Left kidney (tissue), 8 donors: ENCODE results near the gene CCDC6. TPM values are rescaled to one million over a fixed set of nuclear protein-coding genes. Genes with fewer than 3 reads are reported as not detected.
"Not testable (repeated sequence)": the region's sequence is repeated elsewhere in the genome, so short reads cannot be mapped to it uniquely, and the experiment has no call there.

Experiments
- DNase-seq: peaks from one replicate; pipeline ENCODE4 v3.0.0-alpha.2; 2013
- long read RNA-seq, 8 donors: transcript quantifications; one replicate each; lab custom pipeline, GENCODE V29; 2026
- polyA plus RNA-seq: library from polyadenylated mRNA; unstranded; fragments of 120-200 nt; gene quantifications from one replicate; pipeline ENCODE4 v1.2.1, GENCODE V29; 2013; ENCODE audit not compliant: insufficient read length

Gene CCDC6
- 48.2 TPM for polyA plus RNA-seq
- long read RNA-seq, donor 1, full-length matches to known transcripts = 16 of 16 reads
- long read RNA-seq, donor 1, partial matches to known transcripts = 0 of 16 reads
- long read RNA-seq, donor 1, other reads (novel, unspliced or antisense) = 0 of 16 reads
- long read RNA-seq, donor 2, full-length matches to known transcripts = 14 of 14 reads
- long read RNA-seq, donor 2, partial matches to known transcripts = 0 of 14 reads
- long read RNA-seq, donor 2, other reads (novel, unspliced or antisense) = 0 of 14 reads
- long read RNA-seq, donor 3, full-length matches to known transcripts = 7 of 27 reads
- long read RNA-seq, donor 3, partial matches to known transcripts = 20 of 27 reads
- long read RNA-seq, donor 3, other reads (novel, unspliced or antisense) = 0 of 27 reads
- long read RNA-seq, donor 4 = 0 reads
- long read RNA-seq, donor 5, full-length matches to known transcripts = 6 of 6 reads
- long read RNA-seq, donor 5, partial matches to known transcripts = 0 of 6 reads
- long read RNA-seq, donor 5, other reads (novel, unspliced or antisense) = 0 of 6 reads
- long read RNA-seq, donor 6, full-length matches to known transcripts = 13 of 13 reads
- long read RNA-seq, donor 6, partial matches to known transcripts = 0 of 13 reads
- long read RNA-seq, donor 6, other reads (novel, unspliced or antisense) = 0 of 13 reads
- long read RNA-seq, donor 7, full-length matches to known transcripts = 6 of 6 reads
- long read RNA-seq, donor 7, partial matches to known transcripts = 0 of 6 reads
- long read RNA-seq, donor 7, other reads (novel, unspliced or antisense) = 0 of 6 reads
- long read RNA-seq, donor 8, full-length matches to known transcripts = 5 of 5 reads
- long read RNA-seq, donor 8, partial matches to known transcripts = 0 of 5 reads
- long read RNA-seq, donor 8, other reads (novel, unspliced or antisense) = 0 of 5 reads

DNA sequence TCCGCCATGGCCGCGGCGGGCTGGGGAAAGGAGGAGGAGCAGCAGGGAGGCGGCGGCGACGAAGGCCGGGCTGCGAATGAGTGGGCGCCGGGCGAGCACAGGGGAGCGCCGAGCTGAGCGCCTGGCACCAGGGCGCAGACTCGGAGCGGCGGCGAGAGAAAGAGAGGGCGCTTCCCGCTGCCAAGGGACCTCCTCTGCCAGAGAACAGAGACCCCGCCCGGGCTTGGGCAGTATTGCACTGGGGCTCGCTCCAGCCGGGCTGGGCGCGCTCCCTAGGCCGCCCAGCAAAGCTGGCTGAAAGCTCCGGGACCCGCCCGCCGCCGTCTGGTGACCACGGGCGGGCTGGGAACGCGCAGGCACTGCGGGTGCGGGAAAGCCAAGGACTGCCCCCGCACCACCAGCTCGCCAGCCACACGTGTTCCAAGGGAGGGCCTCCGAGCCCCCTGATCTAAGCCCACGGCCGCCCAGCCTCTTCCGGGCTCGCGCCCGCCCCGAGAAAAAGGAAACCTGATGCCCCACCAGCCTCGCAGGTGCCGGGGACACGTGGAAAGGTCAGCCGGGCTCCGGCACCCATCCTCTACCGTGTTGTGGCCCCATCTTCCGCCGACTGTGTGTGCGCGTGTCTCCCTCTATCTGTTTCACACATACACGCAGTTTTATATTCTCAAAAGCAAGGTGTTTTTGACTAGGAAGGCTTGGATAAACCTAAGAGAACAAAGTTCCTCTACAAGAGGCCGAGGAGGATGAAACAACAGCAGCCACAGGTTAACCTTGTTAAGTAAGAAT lies at the start of gene CCDC6:
Gene CCDC6 (minus strand): TSS at position 140 of the 786 bp plus-strand sequence. CDS start 132 bp downstream, at position 8.
- DNase-seq = peak; percentile 89

DNA sequence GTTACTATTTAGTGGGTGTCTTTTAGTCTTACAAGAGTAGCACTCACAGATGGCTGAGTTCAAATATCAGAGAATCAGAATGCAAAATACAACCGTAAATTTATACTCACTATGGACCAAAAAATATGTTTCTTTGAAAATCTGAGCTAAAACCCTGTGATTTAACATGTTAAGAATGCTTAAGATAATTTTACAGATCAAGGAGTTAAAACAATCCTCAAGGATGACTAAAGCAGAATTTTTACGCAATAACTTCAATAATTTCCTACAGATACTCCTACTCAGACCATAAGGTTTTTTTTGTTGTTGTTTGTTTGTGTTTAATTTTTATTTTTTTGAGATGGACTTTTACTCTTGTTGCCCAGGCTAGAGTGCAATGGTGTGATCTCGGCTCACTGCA lies 47.9 kb upstream of the CCDC6 start:
- no peak for DNase-seq

DNA sequence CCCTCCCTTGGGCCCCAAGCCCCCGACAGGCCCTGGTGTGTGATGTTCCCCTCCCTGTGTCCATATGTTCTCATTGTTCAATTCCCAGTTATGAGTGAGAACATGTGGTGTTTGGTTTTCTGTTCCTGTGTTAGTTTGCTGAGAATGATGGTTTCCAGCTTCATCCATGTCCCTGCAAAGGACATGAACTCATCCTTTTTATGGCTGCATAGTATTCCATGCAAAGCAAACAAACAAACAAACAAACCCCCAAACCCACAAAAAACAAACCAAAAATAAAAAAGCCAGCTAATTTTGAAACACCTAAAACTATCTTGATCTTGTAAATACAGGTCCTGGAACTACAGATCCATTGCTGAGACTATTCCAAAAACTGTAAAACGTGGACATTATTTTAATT lies 47.4 kb upstream of the CCDC6 start:
- not testable (repeated sequence) for DNase-seq

DNA sequence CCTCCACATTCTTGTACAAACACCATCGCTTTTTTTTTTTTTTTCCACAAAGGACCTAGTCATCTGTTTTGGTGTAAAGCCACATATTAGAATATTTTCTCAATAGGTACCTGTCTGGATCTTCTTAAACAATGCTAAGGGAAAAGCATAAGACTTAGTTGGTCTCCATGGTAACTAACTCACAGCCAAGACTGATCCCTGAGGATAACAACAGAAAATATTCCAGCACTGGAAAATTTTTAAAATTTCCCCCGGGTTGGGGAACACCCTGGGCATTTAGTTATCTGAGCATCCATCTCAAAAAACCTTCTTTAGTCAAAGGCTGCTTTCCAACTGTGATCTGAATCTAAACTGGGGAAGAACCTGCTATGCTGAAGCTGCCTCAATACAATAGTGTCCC lies 43.7 kb upstream of the CCDC6 start:
- DNase-seq = no peak

DNA sequence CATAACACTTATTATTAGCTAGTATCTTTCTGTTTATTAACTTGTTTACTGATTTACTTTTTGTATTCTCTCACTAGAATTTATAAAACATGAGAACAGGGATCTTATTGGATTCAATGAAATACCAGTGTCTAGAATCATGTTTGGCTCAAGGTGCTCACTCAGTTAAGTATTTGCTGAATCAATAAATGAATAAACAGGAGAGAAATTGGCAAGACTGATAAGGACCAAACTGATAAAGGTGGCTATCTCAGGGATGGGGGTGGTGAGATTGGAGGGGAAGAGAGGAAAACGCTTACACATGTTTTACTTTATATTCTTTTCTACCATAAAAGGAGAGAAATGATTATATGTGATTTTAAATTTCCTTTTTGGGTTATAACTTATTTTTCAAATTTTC lies 43.3 kb upstream of the CCDC6 start:
- DNase-seq = no peak

DNA sequence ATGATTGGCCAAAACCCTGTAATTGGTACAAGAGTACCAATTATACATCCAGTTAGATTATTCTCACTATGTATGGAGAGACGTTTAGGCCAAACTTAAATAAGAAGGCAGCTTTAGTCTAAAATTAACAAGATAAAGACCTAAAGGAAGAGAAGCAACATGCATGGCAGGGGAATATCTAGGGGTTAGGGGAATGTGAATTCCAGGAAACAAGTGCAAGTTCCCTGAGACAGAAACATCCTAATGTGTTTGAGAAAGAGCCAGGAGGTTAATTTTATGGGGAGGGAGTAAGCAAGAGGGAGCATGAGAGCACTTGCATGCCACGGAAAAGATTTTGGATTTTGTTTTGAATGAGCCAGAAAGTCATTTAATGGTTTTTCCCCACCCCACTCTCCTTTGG lies 39.6 kb upstream of the CCDC6 start:
- no peak for DNase-seq

DNA sequence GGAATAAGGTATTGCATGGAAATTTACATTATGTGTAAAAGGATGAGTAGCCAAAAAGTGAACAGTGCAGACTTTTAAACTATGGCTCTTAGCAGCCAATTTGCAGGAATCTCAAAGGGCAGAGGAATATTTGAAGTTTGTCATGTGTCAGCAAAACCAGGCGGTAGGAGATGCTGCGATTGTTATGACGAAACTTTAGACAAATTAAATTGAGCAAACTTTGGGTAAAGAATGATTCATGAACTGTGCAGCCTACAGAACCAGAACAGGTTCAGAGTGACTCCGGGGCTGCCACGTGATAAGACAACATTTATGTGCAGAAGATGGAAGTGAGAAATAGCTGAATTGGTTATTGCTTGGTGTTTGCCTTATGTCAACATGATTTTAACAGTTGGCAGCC lies 39.2 kb upstream of the CCDC6 start:
- no peak for DNase-seq

DNA sequence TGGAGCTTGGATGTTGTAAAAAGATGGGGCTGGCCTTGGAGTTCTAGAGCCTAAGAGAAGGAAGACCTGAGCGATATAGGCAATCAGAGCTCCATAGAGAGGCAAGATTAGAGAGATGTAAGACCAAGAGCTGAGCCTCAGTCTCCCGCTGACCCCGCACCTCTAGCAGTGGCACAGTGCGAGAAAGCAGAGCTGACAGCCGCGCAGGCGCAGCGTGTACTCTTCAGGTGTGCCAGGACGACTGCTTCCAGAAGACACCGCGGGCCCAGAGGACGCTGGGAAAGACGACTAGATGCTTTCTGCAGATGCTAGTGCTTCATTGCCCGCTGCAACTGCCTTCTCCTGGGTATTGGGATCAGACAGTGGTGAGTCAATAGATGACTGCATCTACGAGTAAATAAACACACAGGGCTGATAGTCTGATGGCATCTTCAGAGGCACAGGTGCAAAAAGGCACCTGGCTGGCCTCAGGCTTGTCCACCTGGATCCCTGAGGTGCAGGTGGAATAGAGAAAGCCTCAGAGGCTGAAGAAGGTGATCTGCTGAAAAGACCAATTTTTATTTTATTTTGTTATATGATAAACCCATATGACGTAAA lies 38.1 kb upstream of the CCDC6 start:
- no peak for DNase-seq

DNA sequence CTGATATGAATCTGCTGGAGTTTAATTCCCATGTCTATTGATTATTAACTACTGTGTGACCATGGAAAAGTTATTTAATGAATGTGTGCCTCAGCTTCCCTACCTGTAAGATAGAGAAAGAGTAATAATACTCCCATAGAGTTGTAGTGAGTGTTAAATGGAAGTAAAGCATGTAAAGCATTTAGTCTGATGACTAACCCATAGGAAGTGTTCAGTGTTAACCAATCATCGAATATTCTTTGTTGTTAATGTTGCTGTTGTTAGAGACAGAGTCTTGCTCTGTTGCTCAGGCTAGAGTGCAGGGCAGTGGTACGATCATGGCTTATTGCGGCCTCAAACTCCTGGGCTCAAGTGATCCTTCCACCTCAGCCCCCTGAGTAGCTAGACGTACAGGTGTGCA lies 36.2 kb upstream of the CCDC6 start:
- no peak for DNase-seq

DNA sequence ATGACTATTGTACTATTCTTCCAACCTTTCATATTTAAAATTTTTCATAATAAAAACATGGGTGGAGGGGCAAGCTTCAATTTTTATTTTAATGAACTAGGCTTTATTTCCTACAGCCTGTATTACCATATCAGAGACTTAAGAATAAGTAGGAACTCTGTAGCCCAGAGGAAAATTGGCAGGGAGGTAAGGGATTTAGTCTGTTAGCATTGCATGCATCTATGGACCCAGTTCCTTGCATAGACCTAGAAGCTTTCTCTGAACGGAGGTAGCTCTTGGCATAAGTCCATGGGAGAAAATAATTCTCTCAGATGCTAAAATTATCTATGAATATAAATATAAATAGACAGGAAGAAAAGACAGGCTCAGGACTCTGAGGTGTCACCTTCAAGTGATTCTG lies 31.4 kb upstream of the CCDC6 start:
- DNase-seq = no peak

DNA sequence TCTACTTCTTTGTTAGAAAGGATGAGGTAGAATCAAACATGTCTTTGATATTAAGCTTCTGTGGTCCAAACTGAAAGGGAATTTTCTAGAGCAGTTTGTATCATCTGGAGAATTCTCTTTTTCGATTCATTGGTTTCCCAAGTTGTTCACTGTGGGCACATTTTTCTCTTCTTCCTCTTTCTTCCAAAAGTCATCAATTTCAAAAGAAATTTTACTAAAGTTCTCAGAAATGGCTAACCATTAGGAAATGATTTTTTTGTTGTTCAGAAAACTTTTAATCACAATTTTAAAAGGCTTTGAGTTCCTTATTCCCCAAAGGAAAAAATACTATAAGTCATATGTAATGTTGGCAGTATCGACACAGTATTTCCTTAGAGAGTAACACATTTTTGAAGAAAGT lies 28.3 kb upstream of the CCDC6 start:
- DNase-seq = no peak

DNA sequence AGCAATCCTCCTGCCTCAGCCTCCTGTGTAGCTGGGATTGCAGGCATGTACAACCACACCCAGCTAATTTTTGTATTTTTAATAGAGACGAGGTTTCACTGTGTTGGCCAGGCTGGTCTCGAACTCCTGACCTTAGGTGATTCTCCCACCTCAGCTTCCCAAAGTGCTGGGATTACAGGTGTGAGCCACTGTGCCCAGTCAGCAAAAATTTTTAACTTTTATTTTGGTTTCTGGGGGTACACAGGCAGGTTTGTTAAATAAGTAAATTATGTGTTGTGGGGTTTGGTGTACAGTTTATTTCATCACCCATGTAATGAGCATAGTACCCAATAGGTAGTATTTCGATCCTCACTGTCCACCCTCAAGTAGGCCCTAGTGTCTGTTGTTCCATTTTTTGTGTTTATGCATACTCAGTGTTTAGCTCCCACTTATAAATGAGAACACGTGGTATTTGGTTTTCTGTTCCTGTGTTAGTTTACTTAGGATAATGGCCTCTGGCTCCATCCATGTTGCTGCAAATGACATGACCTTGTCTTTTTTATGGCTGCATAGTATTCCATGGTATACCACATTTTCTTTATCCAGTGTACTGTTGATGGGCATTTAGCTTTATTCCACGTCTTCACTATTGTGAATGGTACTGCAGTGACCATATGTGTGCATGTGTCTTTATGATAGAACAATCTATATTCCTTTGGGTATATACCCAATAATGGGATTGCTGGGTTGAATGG lies 24.6 kb upstream of the CCDC6 start:
- DNase-seq = not testable (repeated sequence)

DNA sequence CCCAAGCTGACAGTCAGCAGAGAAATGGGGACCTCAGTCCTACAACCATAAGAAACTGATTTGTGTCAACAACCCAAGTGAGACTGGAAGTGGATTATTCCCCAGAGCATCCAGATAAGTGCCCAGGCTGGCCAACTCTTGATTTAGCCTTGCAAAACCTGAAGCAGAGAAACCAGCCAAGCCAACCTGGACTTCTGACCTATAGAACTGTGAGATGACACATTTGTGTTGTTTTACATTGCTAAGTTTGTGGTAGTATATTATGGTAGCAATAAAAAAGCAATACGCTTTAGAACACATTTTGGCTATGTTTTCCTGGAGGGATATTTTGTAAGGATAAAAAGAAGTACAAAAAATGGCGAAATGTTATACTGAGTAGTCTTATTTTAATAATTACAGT lies 19.7 kb upstream of the CCDC6 start:
- no peak for DNase-seq

DNA sequence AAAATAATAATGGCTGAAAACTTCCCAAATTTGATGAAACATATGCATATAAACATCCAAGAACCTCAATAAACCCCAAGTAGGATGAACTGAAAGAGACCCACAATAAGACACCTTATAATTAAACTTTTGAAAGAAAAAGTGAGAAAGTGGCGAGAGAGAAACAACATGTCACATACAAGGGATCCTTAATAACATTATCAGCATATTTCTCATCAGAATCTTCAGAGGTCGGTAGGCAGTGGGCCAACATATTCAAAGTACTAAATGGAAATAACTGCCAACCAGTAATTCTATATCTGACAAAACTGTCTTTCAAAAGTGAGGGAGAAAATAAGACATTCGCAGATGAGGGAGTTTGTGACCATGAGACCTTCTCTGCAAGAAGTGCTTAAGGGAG lies 16.6 kb upstream of the CCDC6 start:
- no peak for DNase-seq

DNA sequence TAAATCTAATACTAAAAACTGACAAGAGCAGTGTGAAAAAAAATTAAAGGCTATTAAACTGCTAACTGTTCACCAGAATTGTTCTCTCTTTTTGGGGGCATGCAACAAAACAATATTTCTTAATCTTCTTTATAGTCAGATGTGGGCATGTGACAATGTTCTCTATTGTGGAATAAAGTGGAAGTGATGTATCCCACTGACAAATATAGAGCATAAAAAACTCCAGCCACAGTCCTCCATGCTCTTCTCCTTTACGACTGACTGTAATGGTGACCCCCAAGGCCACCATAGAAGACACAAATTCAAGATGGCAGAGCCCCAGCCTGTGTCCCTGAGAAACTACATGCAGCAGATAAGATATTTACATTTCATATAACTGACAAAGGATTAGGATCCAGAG lies 11.6 kb upstream of the CCDC6 start:
- no peak for DNase-seq

DNA sequence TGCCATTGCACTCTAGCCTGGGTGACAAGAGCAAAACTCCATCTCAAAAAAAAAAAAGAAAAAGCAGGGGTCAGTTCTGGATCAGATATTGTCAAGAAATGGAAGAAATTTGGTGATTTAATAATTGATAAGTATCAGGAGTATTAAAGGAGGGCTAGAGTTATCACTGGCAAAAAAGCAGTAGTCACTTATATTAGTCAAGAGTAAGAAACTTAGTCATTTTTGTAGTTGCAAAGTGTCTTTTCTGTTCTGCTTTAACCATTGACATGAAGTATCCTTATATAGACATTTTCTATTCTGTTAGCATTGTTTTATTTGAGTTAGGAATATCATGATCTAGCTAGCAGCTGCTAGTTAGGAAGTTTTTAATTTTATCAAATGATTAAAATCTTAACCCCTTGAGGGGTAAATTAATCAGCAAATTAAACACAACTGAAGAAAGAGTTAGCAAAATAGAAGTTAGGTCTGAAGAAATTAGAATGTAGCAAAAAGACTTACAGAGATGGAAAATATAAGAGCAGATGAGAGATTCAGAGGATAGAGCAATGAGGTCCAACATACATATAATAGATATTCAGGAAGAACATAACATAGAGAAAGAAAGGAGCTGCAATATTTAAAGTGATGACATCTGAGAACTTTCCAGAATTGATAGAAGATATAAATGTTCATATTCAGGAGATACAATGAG lies 7.3 kb upstream of the CCDC6 start:
- no peak for DNase-seq

DNA sequence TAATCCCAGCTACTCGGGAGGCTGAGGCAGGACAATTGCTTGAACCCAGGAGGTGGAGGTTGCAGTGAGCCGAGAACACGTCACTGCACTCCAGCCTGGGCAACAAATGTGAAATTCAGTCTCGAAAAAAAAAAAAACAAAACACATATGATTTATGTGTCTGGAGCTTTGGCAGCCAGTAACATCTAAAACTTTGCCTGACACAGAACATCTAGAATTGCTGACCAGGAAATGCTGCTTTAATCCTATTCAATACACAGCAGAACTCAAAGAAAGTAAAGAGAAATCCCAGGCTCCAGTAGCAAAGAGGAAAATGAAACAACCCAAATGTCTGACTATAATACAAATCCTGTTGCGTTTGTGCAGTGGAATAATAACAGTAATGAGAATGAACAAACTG lies 4.5 kb upstream of the CCDC6 start:
- DNase-seq = no peak

DNA sequence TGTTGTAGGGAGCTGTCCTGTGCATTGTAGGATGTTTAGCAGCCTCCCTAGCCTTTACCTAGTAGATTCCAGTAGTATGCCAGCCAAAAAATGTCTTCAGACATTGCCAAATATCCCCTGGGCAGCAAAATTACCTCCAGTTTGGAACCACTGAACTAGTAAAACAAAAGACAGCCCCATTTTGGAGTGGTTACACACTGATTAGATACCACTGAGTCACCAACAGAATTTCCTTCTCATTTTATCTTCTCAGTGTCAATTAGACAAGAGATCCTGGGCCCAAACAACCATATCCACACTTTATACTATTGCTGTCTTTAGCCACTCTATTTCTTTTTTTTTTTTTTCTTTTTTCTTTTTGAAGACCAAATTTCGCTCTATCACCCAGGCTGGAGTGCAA lies 3.5 kb upstream of the CCDC6 start:
- no peak for DNase-seq

DNA sequence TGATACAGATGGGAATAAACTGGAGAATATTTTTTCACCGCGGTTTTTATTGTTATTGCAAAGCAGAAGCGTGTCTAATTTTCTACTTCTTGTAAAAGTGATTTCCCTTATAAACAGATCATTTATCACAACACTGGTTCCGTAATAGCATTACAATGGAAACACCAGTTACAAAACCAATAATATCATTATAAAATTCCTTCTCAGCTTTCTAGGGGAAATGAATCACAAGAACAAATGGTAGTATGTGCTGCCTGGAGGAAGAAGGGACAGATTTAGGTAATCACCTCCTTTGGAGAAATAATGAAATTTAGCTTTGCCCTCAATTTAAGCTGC lies 2.4 kb upstream of the CCDC6 start:
- DNase-seq = no peak

DNA sequence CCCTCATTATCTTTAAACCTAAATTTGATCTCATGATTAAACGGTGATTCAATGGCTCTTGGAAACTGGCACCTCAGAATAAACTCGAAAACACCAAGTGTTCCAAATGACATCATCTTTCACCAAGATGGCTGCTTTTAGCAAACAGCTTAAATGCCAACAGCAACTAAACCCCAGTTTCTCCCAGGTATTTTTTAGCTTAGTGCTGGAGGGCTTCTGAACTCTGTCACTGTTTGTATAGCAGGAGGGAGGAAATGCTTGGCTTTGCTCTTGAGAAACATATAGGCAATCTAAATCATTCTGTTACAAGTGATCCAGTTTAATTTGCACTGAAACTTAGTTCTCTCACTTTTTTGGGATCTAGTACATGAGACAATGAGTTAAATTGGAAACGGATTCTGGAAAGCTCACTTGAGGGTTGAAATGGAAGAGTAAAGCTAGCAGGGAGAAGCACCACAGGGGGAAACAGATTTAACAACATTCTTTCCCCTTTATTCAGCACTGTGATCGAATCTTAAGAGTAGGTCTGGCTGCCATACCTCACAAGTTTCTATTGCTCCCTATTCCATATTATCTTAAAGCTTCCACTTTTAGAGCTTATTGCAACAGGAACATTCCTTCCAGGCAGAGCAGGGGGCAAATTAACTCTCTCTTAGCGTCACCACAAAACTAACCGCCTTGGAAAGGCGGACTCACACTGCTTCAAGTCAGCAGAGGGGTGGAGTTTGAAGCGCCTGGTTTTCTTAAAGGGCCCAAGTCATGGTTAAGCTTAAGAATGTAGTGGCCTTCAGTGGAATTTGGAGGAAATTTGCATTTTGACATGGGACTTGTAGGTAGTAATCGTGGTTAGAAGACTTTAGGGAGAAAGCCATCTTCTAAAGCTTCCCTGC lies 1.8 kb upstream of the CCDC6 start:
- DNase-seq = peak; percentile 85
